ENCODE measurements around the gene RABIF.
"Not testable (repeated sequence)": the region's sequence is repeated elsewhere in the genome, so short reads cannot be mapped to it uniquely, and the experiment has no call there.

Gene RABIF

GRCh38 chr1:202923533-202923932, 34.6 kb upstream of the RABIF start:
- no peak for TF ChIP-seq CTCF (conservative IDR thresholded peaks at IDR 0.05; ENCODE audit: low read length)
- no peak for DNase-seq (ENCODE audit: low read depth)
- no peak overlapping the region for H3K4me3 ChIP-seq (ENCODE audit: low read length)

GRCh38 chr1:202919615-202920014, 30.7 kb upstream of the RABIF start:
- no peak overlapping the region for H3K4me3 ChIP-seq (ENCODE audit: low read length)
- no peak for TF ChIP-seq CTCF (conservative IDR thresholded peaks at IDR 0.05; ENCODE audit: low read length)
- DNase-seq (ENCODE audit: low read depth): no peak

GRCh38 chr1:202915146-202915545, 26.2 kb upstream of the RABIF start:
- H3K4me3 ChIP-seq (ENCODE audit: low read length): no peak overlapping the region
- no peak for TF ChIP-seq CTCF (conservative IDR thresholded peaks at IDR 0.05; ENCODE audit: low read length)

GRCh38 chr1:202912476-202912875, 23.5 kb upstream of the RABIF start:
- not testable (repeated sequence) for H3K4me3 ChIP-seq (ENCODE audit: low read length); DNase-seq (ENCODE audit: low read depth)

More at GRCh38 chr1:202915146-202915545, 26.2 kb upstream of the RABIF start:
- DNase-seq (ENCODE audit: low read depth): no peak

GRCh38 chr1:202909494-202909893, 20.5 kb upstream of the RABIF start:
- no peak for TF ChIP-seq CTCF (conservative IDR thresholded peaks at IDR 0.05; ENCODE audit: low read length)
- DNase-seq (ENCODE audit: low read depth): no peak
- H3K4me3 ChIP-seq (ENCODE audit: low read length): no peak overlapping the region

GRCh38 chr1:202908998-202909397, 20.0 kb upstream of the RABIF start:
- no peak for TF ChIP-seq CTCF (conservative IDR thresholded peaks at IDR 0.05; ENCODE audit: low read length)
- no peak for DNase-seq (ENCODE audit: low read depth)

GRCh38 chr1:202905331-202905730, 16.4 kb upstream of the RABIF start:
- no peak overlapping the region for H3K4me3 ChIP-seq (ENCODE audit: low read length)
- no peak for DNase-seq (ENCODE audit: low read depth)
- TF ChIP-seq CTCF (conservative IDR thresholded peaks at IDR 0.05; ENCODE audit: low read length): no peak

More at GRCh38 chr1:202908998-202909397, 20.0 kb upstream of the RABIF start:
- H3K4me3 ChIP-seq (ENCODE audit: low read length): no peak overlapping the region

- H3K4me3 ChIP-seq (ENCODE audit: low read length); DNase-seq (ENCODE audit: low read depth): not testable (repeated sequence)
Observed at GRCh38 chr1:202903808-202904207, 14.9 kb upstream of the RABIF start.
